ENCODE data around the gene TMEM273. TPM values are rescaled to one million over a fixed set of nuclear protein-coding genes. Genes with fewer than 3 reads are reported as not detected.

The TMEM273 gene
- total RNA-seq (10 to 100 TPM in 1 of 2 donors, 1 to 10 TPM in 1; 8.5 to 10.9 TPM), polyA plus RNA-seq (ENCODE audit: insufficient read length in 2 of 2) (1 to 10 TPM; 3.5 to 4.8 TPM)
- long read RNA-seq, donor 1: 0 reads
- long read RNA-seq, donor 2: 0 reads
- long read RNA-seq, donor 3: 0 reads
- long read RNA-seq, donor 4: 0 reads

DNA sequence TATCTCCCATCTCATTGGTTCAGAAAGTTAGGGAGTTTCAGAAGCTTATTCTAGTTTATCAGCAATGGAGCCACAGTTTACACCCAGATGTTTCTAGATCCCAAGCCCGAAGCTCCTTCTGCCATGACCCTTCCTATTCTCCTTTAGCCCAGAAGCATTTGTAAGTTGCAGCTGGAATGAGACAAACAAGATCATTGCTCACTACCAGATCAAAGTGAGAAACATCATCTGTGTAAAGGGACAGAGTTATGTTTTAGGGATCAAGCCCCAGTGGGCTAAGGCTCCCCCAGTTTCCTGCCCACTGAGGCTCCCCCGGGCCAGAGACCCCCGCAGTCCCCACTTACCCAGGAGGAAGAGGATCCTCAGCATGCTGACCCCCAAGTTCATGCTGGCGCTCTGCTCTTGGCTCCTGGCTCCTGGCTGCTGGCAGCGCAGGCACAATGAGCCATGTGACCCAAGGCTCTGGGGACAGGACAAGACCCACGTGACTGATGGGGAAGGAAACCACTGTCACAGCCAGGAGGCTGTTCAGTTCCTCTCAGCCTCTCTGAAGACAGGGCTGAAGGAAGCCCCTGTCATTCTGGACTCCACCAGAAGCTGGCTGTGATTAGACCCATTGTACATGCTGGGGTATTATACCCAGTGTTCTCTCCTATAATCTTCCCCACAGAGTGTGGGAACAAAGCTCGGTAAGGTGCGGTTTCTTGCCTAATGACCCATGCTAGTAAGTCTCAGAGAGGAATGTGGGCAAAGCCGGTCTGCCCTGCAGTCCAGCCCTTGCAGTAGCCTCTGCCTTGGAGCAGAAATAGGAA lies at the start of gene TMEM273:
TSS of gene TMEM273 (minus strand) at position 442 of the 812 bp plus-strand sequence. CDS start at position 387, 55 bp downstream.
- Histone ChIP-seq H3K27me3 (ENCODE audit: control insufficient read depth, insufficient read depth, low read length) (no peaks in the 10 kb centered on the region), H3K9me3 (ENCODE audit: control insufficient read depth, insufficient read depth, low read length) (no peaks in the 10 kb centered on the region), H3K4me1 (ENCODE audit: control insufficient read depth, insufficient read depth, low read length) (peaks cover 10% of the 10 kb centered on the region), H3K36me3 (ENCODE audit: control insufficient read depth, insufficient read depth, low read length) (no peaks in the 10 kb centered on the region), H3K27ac (ENCODE audit: low read depth, low read length) (no peak within 1 kb of the TSS), H3K4me3 (ENCODE audit: low read depth, low read length) (no peak within 1 kb of the TSS)
- peak in 2 of 6 donors; percentile 33 to 35 for DNase-seq (ENCODE audit: low read depth in 4 of 6, low spot score in 6 of 6)
- 48% methylated on average over 8 of the region's 9 CpGs for WGBS (ENCODE audit: insufficient coverage)

GRCh38 chr10:49237985-49238384 lies 49.8 kb upstream of the TMEM273 start:
- no peaks in the 10 kb centered on the region for H3K4me1 ChIP-seq (ENCODE audit: control insufficient read depth, insufficient read depth, low read length)
- WGBS (ENCODE audit: insufficient coverage): 91% methylated on average over 1 of the region's 1 CpG

DNA sequence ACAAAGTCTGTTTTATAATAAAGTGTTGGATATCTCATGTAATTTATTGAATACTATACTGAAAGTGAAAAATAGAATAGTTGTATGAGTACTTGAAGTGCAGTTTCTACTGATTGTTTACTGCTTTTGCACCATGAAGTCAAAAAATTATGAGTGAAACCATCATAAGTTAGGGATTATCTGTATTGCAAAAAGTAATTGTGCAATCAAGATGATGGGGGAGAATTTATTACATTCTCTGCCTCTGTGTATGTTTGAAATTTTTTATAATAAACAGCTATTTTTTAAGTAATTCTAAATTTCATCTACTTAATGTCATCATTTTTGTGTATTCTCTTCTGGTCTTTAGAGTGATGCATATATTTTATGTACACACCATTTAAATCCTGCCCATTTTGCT lies 47.2 kb upstream of the TMEM273 start:
- no peak overlapping the region for H3K4me3 ChIP-seq (ENCODE audit: low read depth, low read length)
- H3K27ac ChIP-seq (ENCODE audit: low read depth, low read length): no peak overlapping the region
- no peaks in the 10 kb centered on the region for H3K36me3 ChIP-seq (ENCODE audit: control insufficient read depth, insufficient read depth, low read length)
- H3K4me1 ChIP-seq (ENCODE audit: control insufficient read depth, insufficient read depth, low read length): no peaks in the 10 kb centered on the region
- DNase-seq (ENCODE audit: low read depth in 4 of 6, low spot score in 6 of 6): no peak
- H3K27me3 ChIP-seq (ENCODE audit: control insufficient read depth, insufficient read depth, low read length): no peaks in the 10 kb centered on the region
- no peaks in the 10 kb centered on the region for H3K9me3 ChIP-seq (ENCODE audit: control insufficient read depth, insufficient read depth, low read length)

More at GRCh38 chr10:49237985-49238384, 49.8 kb upstream of the TMEM273 start:
- Histone ChIP-seq H3K9me3 (ENCODE audit: control insufficient read depth, insufficient read depth, low read length) (no peaks in the 10 kb centered on the region), H3K27ac (ENCODE audit: low read depth, low read length) (no peak overlapping the region), H3K36me3 (ENCODE audit: control insufficient read depth, insufficient read depth, low read length) (no peaks in the 10 kb centered on the region), H3K4me3 (ENCODE audit: low read depth, low read length) (no peak overlapping the region), H3K27me3 (ENCODE audit: control insufficient read depth, insufficient read depth, low read length) (no peaks in the 10 kb centered on the region)
- no peak for DNase-seq (ENCODE audit: low read depth in 4 of 6, low spot score in 6 of 6)

- H3K36me3 ChIP-seq (ENCODE audit: control insufficient read depth, insufficient read depth, low read length): no peaks in the 10 kb centered on the region
- no peak overlapping the region for H3K4me3 ChIP-seq (ENCODE audit: low read depth, low read length)
- no peaks in the 10 kb centered on the region for H3K9me3 ChIP-seq (ENCODE audit: control insufficient read depth, insufficient read depth, low read length)
- H3K27me3 ChIP-seq (ENCODE audit: control insufficient read depth, insufficient read depth, low read length): no peaks in the 10 kb centered on the region
- DNase-seq (ENCODE audit: low read depth in 4 of 6, low spot score in 6 of 6): no peak
- H3K4me1 ChIP-seq (ENCODE audit: control insufficient read depth, insufficient read depth, low read length): peaks cover 5% of the 10 kb centered on the region
- WGBS (ENCODE audit: insufficient coverage): 81% methylated on average over 2 of the region's 5 CpGs
- H3K27ac ChIP-seq (ENCODE audit: low read depth, low read length): no peak overlapping the region
Measured at GRCh38 chr10:49231086-49231820, 43.1 kb upstream of the TMEM273 start.

GRCh38 chr10:49230004-49230403 lies 41.8 kb upstream of the TMEM273 start:
- no peaks in the 10 kb centered on the region for H3K27me3 ChIP-seq (ENCODE audit: control insufficient read depth, insufficient read depth, low read length)
- WGBS (ENCODE audit: insufficient coverage): 81% methylated on average over 6 of the region's 7 CpGs
- peaks cover 5% of the 10 kb centered on the region for H3K4me1 ChIP-seq (ENCODE audit: control insufficient read depth, insufficient read depth, low read length)
- H3K9me3 ChIP-seq (ENCODE audit: control insufficient read depth, insufficient read depth, low read length): no peaks in the 10 kb centered on the region
- H3K36me3 ChIP-seq (ENCODE audit: control insufficient read depth, insufficient read depth, low read length): no peaks in the 10 kb centered on the region
- no peak overlapping the region for H3K27ac ChIP-seq (ENCODE audit: low read depth, low read length)
- no peak for DNase-seq (ENCODE audit: low read depth in 4 of 6, low spot score in 6 of 6)
- H3K4me3 ChIP-seq (ENCODE audit: low read depth, low read length): no peak overlapping the region

- no peaks in the 10 kb centered on the region for H3K9me3 ChIP-seq (ENCODE audit: control insufficient read depth, insufficient read depth, low read length)
Measured at GRCh38 chr10:49228677-49229076, 40.5 kb upstream of the TMEM273 start.

DNA sequence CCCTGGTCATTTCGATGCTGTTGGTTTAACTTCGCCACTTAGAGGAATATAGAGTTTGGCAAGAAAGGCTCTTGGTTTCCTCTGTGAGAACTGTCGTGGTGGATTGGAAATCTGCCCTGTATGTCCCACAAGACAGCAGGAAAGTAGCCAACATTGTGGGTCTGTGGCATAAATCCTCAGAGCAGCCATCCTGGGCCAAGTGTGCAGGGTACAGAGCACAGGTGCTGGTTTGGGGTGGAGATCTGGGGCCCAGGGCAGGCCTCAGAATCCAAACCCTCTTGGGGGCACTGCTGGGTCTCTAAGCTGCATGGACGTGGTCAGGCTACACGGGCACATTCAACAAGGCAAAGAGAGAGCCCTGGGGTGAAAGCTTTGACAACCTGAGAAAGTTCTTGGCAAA lies 39.2 kb upstream of the TMEM273 start:
- no peak overlapping the region for H3K27ac ChIP-seq (ENCODE audit: low read depth, low read length)
- H3K4me3 ChIP-seq (ENCODE audit: low read depth, low read length): no peak overlapping the region
- WGBS (ENCODE audit: insufficient coverage): 70% methylated on average over 3 of the region's 5 CpGs
- peaks cover 5% of the 10 kb centered on the region for H3K4me1 ChIP-seq (ENCODE audit: control insufficient read depth, insufficient read depth, low read length)
- no peaks in the 10 kb centered on the region for H3K27me3 ChIP-seq (ENCODE audit: control insufficient read depth, insufficient read depth, low read length)
- DNase-seq (ENCODE audit: low read depth in 4 of 6, low spot score in 6 of 6): no peak
- H3K36me3 ChIP-seq (ENCODE audit: control insufficient read depth, insufficient read depth, low read length): no peaks in the 10 kb centered on the region
- H3K9me3 ChIP-seq (ENCODE audit: control insufficient read depth, insufficient read depth, low read length): no peaks in the 10 kb centered on the region

More at GRCh38 chr10:49228677-49229076, 40.5 kb upstream of the TMEM273 start:
- Histone ChIP-seq H3K4me3 (ENCODE audit: low read depth, low read length) (no peak overlapping the region), H3K27me3 (ENCODE audit: control insufficient read depth, insufficient read depth, low read length) (no peaks in the 10 kb centered on the region), H3K4me1 (ENCODE audit: control insufficient read depth, insufficient read depth, low read length) (peaks cover 5% of the 10 kb centered on the region), H3K36me3 (ENCODE audit: control insufficient read depth, insufficient read depth, low read length) (no peaks in the 10 kb centered on the region), H3K27ac (ENCODE audit: low read depth, low read length) (no peak overlapping the region)
- DNase-seq (ENCODE audit: low read depth in 4 of 6, low spot score in 6 of 6): peak in 1 of 6 donors; percentile 9
- WGBS (ENCODE audit: insufficient coverage): 83% methylated on average over 19 of the region's 20 CpGs

DNA sequence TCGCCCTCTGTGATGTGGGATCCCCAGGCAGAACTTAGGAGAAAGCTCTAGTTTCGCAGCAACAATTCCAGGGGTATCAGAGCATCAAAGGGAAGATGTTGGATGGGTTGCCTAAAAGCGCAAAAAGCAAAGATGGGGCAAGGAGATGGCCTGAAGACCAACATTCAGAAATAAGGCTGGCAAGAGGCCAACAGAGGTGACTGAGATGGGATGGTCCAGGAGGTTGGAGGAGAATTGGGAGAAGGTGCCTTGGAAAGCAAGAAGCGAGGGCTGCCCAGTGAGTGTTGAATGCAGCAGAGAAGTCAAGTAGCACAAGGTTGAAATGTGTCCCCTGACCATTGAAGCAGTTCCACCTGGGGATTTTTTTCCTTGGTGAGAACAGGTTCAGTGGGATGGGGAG lies 38.4 kb upstream of the TMEM273 start:
- 95% methylated on average over 4 of the region's 4 CpGs for WGBS (ENCODE audit: insufficient coverage)
- Histone ChIP-seq H3K27ac (ENCODE audit: low read depth, low read length) (no peak overlapping the region), H3K4me1 (ENCODE audit: control insufficient read depth, insufficient read depth, low read length) (peaks cover 5% of the 10 kb centered on the region), H3K27me3 (ENCODE audit: control insufficient read depth, insufficient read depth, low read length) (no peaks in the 10 kb centered on the region), H3K4me3 (ENCODE audit: low read depth, low read length) (no peak overlapping the region), H3K36me3 (ENCODE audit: control insufficient read depth, insufficient read depth, low read length) (no peaks in the 10 kb centered on the region), H3K9me3 (ENCODE audit: control insufficient read depth, insufficient read depth, low read length) (no peaks in the 10 kb centered on the region)
- DNase-seq (ENCODE audit: low read depth in 4 of 6, low spot score in 6 of 6): no peak

DNA sequence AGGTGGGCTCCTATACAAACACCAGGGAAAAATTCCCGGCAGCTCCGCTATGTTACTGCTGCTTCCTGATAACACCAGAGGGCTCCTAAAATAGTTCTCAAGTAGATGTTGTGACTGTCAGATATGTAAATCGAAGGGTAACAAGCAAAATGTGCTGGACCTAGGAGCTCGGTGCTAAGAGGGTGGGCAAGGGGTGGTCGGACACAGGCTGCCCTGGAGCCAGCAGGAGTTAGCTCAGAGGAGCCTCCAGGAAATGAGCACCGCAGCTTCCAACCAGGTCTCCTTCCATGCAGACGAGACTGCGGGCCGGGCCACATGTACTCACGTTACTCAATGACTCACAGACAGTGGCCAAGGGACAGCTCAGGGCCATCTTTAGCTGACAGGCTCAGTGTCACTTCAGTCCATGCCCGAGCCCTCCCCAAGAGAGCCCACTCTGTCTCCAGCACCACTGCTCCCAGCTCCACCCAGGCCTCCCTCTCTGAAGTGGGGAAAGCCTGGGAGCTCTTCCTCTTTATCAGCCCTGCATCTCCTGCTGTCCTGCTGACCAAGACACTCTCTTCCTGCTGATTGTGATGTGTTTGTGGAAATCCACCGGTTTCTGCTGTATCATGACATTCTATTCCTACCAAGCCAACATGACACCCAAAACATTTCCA lies 37.2 kb upstream of the TMEM273 start:
- H3K4me3 ChIP-seq (ENCODE audit: low read depth, low read length): no peak overlapping the region
- no peak overlapping the region for H3K27ac ChIP-seq (ENCODE audit: low read depth, low read length)
- H3K27me3 ChIP-seq (ENCODE audit: control insufficient read depth, insufficient read depth, low read length): no peaks in the 10 kb centered on the region
- no peak for DNase-seq (ENCODE audit: low read depth in 4 of 6, low spot score in 6 of 6)
- no peaks in the 10 kb centered on the region for H3K9me3 ChIP-seq (ENCODE audit: control insufficient read depth, insufficient read depth, low read length)
- H3K36me3 ChIP-seq (ENCODE audit: control insufficient read depth, insufficient read depth, low read length): no peaks in the 10 kb centered on the region
- WGBS (ENCODE audit: insufficient coverage): 80% methylated on average over 11 of the region's 12 CpGs
- H3K4me1 ChIP-seq (ENCODE audit: control insufficient read depth, insufficient read depth, low read length): peaks cover 5% of the 10 kb centered on the region

All from spinal cord (tissue), 10 donors.